Retinal pigment epithelial cell (primary cell): ENCODE measurements around the gene KREMEN1.

Source experiments
- DNase-seq: peaks from one replicate; pipeline ENCODE4 v3.0.0-alpha.2; 2010; ENCODE audit warnings: low read depth
- H3K4me3 ChIP-seq: 2 replicates; pipeline ENCODE4 v1.5.1; 2011; ENCODE audit warnings: mild to moderate bottlenecking, low read length, control low read depth, moderate library complexity
- CTCF ChIP-seq: conservative IDR thresholded peaks from 2 replicates; pipeline ENCODE4 v1.5.1; 2011; ENCODE audit warnings: low read depth, low read length, control low read depth, inconsistent platforms

Gene KREMEN1

GRCh38 chr22:29050457-29050856 lies 22.4 kb upstream of the KREMEN1 start:
- no peak for TF ChIP-seq CTCF
- no peak for DNase-seq
- no peak overlapping the region for H3K4me3 ChIP-seq

- no peak for DNase-seq
- H3K4me3 ChIP-seq: no peak overlapping the region
- no peak for TF ChIP-seq CTCF
These were observed 19.7 kb upstream of the KREMEN1 start for GRCh38 chr22:29053048-29053702.

GRCh38 chr22:29054251-29054767 lies 18.5 kb upstream of the KREMEN1 start:
- no peak overlapping the region for H3K4me3 ChIP-seq
- no peak for TF ChIP-seq CTCF
- DNase-seq: no peak

GRCh38 chr22:29055192-29055830 lies 17.5 kb upstream of the KREMEN1 start:
- no peak overlapping the region for H3K4me3 ChIP-seq
- DNase-seq: no peak
- TF ChIP-seq CTCF: no peak

GRCh38 chr22:29056472-29056871 lies 16.4 kb upstream of the KREMEN1 start:
- no peak for DNase-seq
- TF ChIP-seq CTCF: no peak
- no peak overlapping the region for H3K4me3 ChIP-seq

- TF ChIP-seq CTCF: no peak
- DNase-seq: no peak
These were observed 12.5 kb upstream of the KREMEN1 start for GRCh38 chr22:29060251-29060869.

More at GRCh38 chr22:29060251-29060869, 12.5 kb upstream of the KREMEN1 start:
- H3K4me3 ChIP-seq: no peak overlapping the region
